Measurements from ENCODE around the gene ATRIP. TPM values are rescaled to one million over a fixed set of nuclear protein-coding genes. Genes with fewer than 3 reads are reported as not detected.

The ATRIP gene
- total and polyA plus RNA-seq, 2 of the 8 experiments (the other 6 are each of a cell fraction or from before 2014, with no cell fraction given): 18.5 to 20.2 TPM

DNA sequence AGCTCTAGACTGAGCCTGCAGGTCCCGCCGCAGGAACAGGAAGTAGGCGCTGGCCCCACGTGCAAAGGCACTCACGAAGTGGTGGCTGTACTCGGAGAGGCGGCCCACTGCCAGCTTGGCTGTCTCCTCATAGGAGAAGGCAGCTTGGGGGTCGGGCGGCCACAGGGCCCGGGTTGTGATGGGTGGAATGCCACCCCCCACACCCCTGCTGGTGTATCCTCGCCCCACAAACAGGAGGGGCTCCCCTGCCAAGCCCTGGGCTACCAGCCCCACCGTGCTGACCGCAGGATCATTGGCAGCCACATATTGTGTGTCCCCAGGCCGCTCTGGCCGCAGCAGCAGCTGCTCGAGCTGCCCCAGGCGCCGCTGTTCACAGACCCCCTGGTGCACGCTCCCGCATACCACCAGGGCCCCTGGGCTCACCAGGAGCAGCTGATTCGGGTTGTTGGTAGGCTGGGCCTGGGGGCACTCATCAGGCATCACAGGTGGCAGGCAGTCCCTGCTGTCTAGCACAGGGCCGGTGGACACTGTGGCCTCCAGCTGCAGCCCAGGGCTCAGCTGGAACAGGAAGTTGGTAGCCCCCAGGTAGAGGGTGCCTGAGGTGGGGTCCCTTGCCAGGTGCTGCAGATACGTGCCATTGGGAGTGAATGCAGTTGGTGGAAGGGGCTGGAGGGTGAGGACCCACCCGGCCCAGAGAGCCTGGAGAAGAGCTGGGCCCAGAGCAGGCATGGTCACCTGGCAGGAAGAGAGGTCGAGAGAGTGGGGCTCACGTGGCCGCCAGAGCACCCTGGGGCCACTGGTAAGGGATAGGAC lies 22.4 kb upstream of the ATRIP start:
- no peak overlapping the region for H3K18ac ChIP-seq (ENCODE audit: extremely low read depth, low read length)
- no peak overlapping the region for H2AK5ac ChIP-seq (ENCODE audit: low read depth, low read length)
- 96% methylated on average over 25 of the region's 27 CpGs; no CpG with 5 or more reads in 1 of the 2 experiments for WGBS, 2 experiments (ENCODE audit: extremely low coverage in 1 of 2, insufficient coverage in 1 of 2, insufficient read length in 1 of 2, insufficient replicate concordance in 2 of 2, low coverage in 1 of 2, low lambda C conversion rate in 2 of 2, missing lambda C conversion rate in 1 of 2)
- no peak overlapping the region for H3K4me2 ChIP-seq (ENCODE audit: insufficient read depth in 1 of 2, low read depth in 2 of 2, low read length in 2 of 2)
- no peak overlapping the region for H2AFZ ChIP-seq (ENCODE audit: low read length)
- H4K8ac ChIP-seq (ENCODE audit: extremely low read depth, insufficient read depth, low read length): peak overlapping the region; percentile 80
- H3K36me3 ChIP-seq (ENCODE audit: control insufficient read depth in 2 of 4, insufficient read depth in 4 of 4, low read length in 3 of 4): peaks cover 10 to 21% (median 12%) of the 10 kb centered on the region in 4 experiments; a peak in 6 of 8 replicates
- H2BK12ac ChIP-seq (ENCODE audit: low read depth, low read length): no peak overlapping the region
- no peak overlapping the region for H2BK120ac ChIP-seq (replicated peaks; ENCODE audit: low read depth, low read length)
- DNase-seq (ENCODE audit: low read depth in 1 of 2, low spot score in 2 of 2) (no peak), FAIRE-seq (no peak)
- peaks cover 28 to 46% of the 10 kb centered on the region in 2 experiments for H4K20me1 ChIP-seq (replicated peaks in 1 of 2; ENCODE audit: control insufficient read depth in 1 of 2, insufficient read depth in 2 of 2, low read length in 2 of 2)
- peaks cover 46% of the 10 kb centered on the region for H3K79me1 ChIP-seq (ENCODE audit: low read depth, low read length)
- H3K27ac ChIP-seq (ENCODE audit: low read depth, low read length): 0 out of 2 replicates have a peak overlapping the region, but pooled peaks have one; percentile 7
- TF ChIP-seq CHD1 (IDR thresholded peaks at IDR 0.05; ENCODE audit: low read depth, low read length) (no peak), JUN (IDR thresholded peaks at IDR 0.05; ENCODE audit: low read depth, low read length) (no peak), HDAC2 (IDR thresholded peaks at IDR 0.05; ENCODE audit: borderline replicate concordance in 1 of 2, low read depth in 2 of 2, low read length in 2 of 2) (no peak), BCL11A (IDR thresholded peaks at IDR 0.05; ENCODE audit: low read depth in 2 of 2, low read length in 2 of 2) (no peak), SAP30 (IDR thresholded peaks at IDR 0.05; ENCODE audit: insufficient read depth, insufficient replicate concordance, low read length) (no peak), NRF1 (IDR thresholded peaks at IDR 0.05; ENCODE audit: low read depth, low read length) (no peak), ASH2L (IDR thresholded peaks at IDR 0.05; ENCODE audit: low read length) (no peak), BACH1 (IDR thresholded peaks at IDR 0.05; ENCODE audit: low read length) (no peak), TCF12 (IDR thresholded peaks at IDR 0.05; ENCODE audit: low read depth, low read length) (no peak), SIX5 (IDR thresholded peaks at IDR 0.05; ENCODE audit: low read depth, low read length) (no peak), RBBP5 (IDR thresholded peaks at IDR 0.05; ENCODE audit: borderline replicate concordance, low read depth, low read length) (no peak), EGR1 (IDR thresholded peaks at IDR 0.05; ENCODE audit: borderline replicate concordance, low read depth, low read length) (no peak)
- H4K91ac ChIP-seq (replicated peaks; ENCODE audit: insufficient read length, low read length): no peak overlapping the region
- no peak overlapping the region for H3K4me3 ChIP-seq (ENCODE audit: extremely low read depth in 1 of 4, insufficient read depth in 2 of 4, low read depth in 3 of 4, low read length in 4 of 4)
- H3K56ac ChIP-seq (replicated peaks; ENCODE audit: insufficient read length, low read depth, low read length): no peak overlapping the region
- H3K14ac ChIP-seq (ENCODE audit: insufficient read length): no peak overlapping the region
- H3K4me1 ChIP-seq (replicated peaks in 1 of 4; ENCODE audit: control insufficient read depth in 3 of 4, insufficient read depth in 4 of 4, low read length in 3 of 4): peaks cover 3 to 31% (median 12%) of the 10 kb centered on the region in 4 experiments
- H3K27me3 ChIP-seq (replicated peaks in 1 of 4; ENCODE audit: control insufficient read depth in 3 of 4, extremely low read depth in 1 of 4, insufficient read depth in 3 of 4, low read length in 3 of 4): no peaks in the 10 kb centered on the region
- H3K23ac ChIP-seq (ENCODE audit: insufficient read length): no peak overlapping the region
- no peak overlapping the region for H2BK15ac ChIP-seq (ENCODE audit: low read length)
- H3K9ac ChIP-seq (replicated peaks in 1 of 4; ENCODE audit: extremely low read depth in 1 of 4, low read depth in 3 of 4, low read length in 3 of 4): no peak overlapping the region
- peaks cover 7% of the 10 kb centered on the region for H3K23me2 ChIP-seq (ENCODE audit: low read depth, low read length)
- no peak overlapping the region for H4K5ac ChIP-seq (ENCODE audit: insufficient read length, low read depth, low read length)
- ChIA-PET POLR2A (ENCODE audit: partially characterized antibody) (interaction anchor here (0.7 to 31.5 kb wide), 10 partner anchors 11 to 183 kb away, joined by 3 to 650 read pairs (median 4); partner anchors contain the start of genes ATRIP, CCDC51 and TMA7), CTCF (ENCODE audit: partially characterized antibody) (interaction anchor here (1.1 to 6.9 kb wide), 12 partner anchors 9 to 230 kb away, joined by 3 to 95 read pairs (median 4); no protein-coding TSS in a partner anchor)
- H3K79me2 ChIP-seq (ENCODE audit: control insufficient read depth in 1 of 2, insufficient read depth in 2 of 2, low read length in 2 of 2): peaks cover 32 to 72% of the 10 kb centered on the region in 2 experiments
- no peak overlapping the region for H2BK5ac ChIP-seq (ENCODE audit: low read depth, low read length)
- no peak overlapping the region for H2BK20ac ChIP-seq (ENCODE audit: low read length)
- H3K9me3 ChIP-seq (ENCODE audit: insufficient read depth in 2 of 2, low read depth in 1 of 2, low read length in 1 of 2): no peaks in the 10 kb centered on the region
- H3K4ac ChIP-seq (replicated peaks; ENCODE audit: insufficient read length, low read depth, low read length): no peak overlapping the region

All from H1 (cell line).